Psoas muscle (tissue), 8 donors: ENCODE results near the gene CCDC182. TPM values are rescaled to one million over a fixed set of nuclear protein-coding genes. Genes with fewer than 3 reads are reported as not detected.

Source experiments
- ATAC-seq, 4 donors: fragments of 200-7000 bp; cut with Tn5 transposase; one replicate each; pipeline ENCODE4 v1.9.1; 2020; ENCODE audit warnings: moderate library complexity in 3 of 4, mild to moderate bottlenecking in 2 of 4
- DNase-seq, 2 donors: peaks; one replicate each; pipeline ENCODE4 v3.0.0-alpha.2; 2020
- H3K27ac ChIP-seq: fragments of 200-600 bp; one replicate; pipeline ENCODE4 v1.8.0; 2022
- H3K27me3 ChIP-seq, 3 donors: fragments of 200-600 bp in 1 of 3; one replicate each; pipeline versions ENCODE4 v1.6.1 to v1.8.0; 2013 to 2022; ENCODE audit warnings: low read length in 2 of 3, mild to moderate bottlenecking in 2 of 3, moderate library complexity in 1 of 3; ENCODE audit not compliant: insufficient read depth in 3 of 3
- H3K36me3 ChIP-seq, 2 donors: fragments of 200-600 bp in 1 of 2; one replicate each; pipeline versions ENCODE4 v1.6.1 to v1.8.0; 2013 to 2022; ENCODE audit warnings: low read depth in 1 of 2, mild to moderate bottlenecking in 1 of 2, moderate library complexity in 1 of 2; ENCODE audit not compliant: insufficient read depth in 1 of 2
- H3K4me1 ChIP-seq: fragments of 200-600 bp; one replicate; pipeline ENCODE4 v1.8.0; 2022
- H3K4me3 ChIP-seq: fragments of 200-600 bp; one replicate; pipeline ENCODE4 v1.8.0; 2022; ENCODE audit warnings: mild to moderate bottlenecking
- H3K9me3 ChIP-seq: fragments of 200-600 bp; one replicate; pipeline ENCODE4 v1.8.0; 2022
- CTCF ChIP-seq: fragments of 200-600 bp; IDR thresholded peaks from one replicate; pipeline ENCODE4 v1.8.0; 2022; ENCODE audit warnings: antibody characterized with exemption
- WGBS, 3 donors: extraction: QIAGEN DNeasy Blood & Tissue Kit; methylation state at CpG; one replicate each; pipeline versions ENCODE4 v1.1.6 to v1.1.7; 2013; 5-methylcytosine and 5-hydroxymethylcytosine counted together
- intact Hi-C, 2 donors: fragments of 100-400 bp; cut with DNase I; formaldehyde crosslinking; loops; one replicate each; pipeline versions ENCODE4 v1.11.0 to v1.14.2; 2022
- polyA plus RNA-seq, 3 donors: library from polyadenylated mRNA; stranded (reverse); fragments of 200-250 nt; gene quantifications; one replicate each; pipeline ENCODE4 v1.2.3, GENCODE V29; 2013
- total RNA-seq, 4 donors: library from RNA; stranded (reverse); fragmentation: NEBNext Ultra II Directional in 2 of 4; extraction: Animal tissue kit (Norgen Biotek cat#: 25700) in 2 of 4; gene quantifications; one replicate each; pipeline versions ENCODE4 v1.2.1 to v1.2.4, GENCODE V29; 2021 to 2023
- donor health status: healthy with polysubstance abuse.
- donor health status: DM: no; HTN: no; CAD: no; lungs with moderate emphysema.
- donor health status: Bipolar disorder and iron deficiency.
- donor health status: healthy.
- donor health status: DM: yes; HTN: yes; CAD: no.
- donor health status: DM: no; HTN: no; CAD: no.
- donor health status: DM: no; HTN: no; CAD: no.
- donor health status: DM: yes; HTN: yes; CAD: no.

CCDC182 gene
- total and polyA plus RNA-seq, 7 donors = not detected

DNA sequence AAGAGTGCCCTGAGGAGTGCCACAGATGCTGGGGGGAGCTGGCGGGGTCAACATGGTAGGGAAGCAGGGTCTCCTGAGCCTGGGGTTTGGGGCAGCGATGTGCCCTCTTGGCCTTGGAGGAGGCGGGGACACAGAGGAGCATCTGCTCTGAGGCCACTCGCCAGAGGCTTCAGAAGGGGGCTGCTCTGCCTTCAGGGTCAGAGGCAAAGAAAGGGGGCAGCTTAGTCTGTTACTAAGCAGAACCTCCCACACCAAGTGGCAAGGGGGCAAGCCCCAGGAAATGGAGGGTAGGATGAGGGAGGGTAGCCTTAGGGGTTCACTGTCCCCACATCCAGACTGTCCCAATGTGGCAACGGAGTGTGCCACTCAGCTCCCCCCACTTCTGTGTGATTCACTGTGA is 18.3 kb downstream of the CCDC182 start:
- Histone ChIP-seq H3K27ac (no peak overlapping the region), H3K36me3 (no peaks in the 10 kb centered on the region), H3K27me3 (no peaks in the 10 kb centered on the region), H3K4me3 (no peak overlapping the region), H3K4me1 (no peaks in the 10 kb centered on the region), H3K9me3 (no peaks in the 10 kb centered on the region)
- WGBS, 3 donors = 89 to 91% (median 90%) methylated on average over 5 of the region's 5 CpGs
- ATAC-seq (no peak), DNase-seq (no peak)
- intact Hi-C loops = no loop called here
- TF ChIP-seq CTCF = no peak

- DNase-seq (no peak), ATAC-seq (no peak)
- Histone ChIP-seq H3K9me3 (no peaks in the 10 kb centered on the region), H3K27me3 (no peaks in the 10 kb centered on the region), H3K4me3 (no peak overlapping the region), H3K27ac (no peak overlapping the region), H3K4me1 (no peaks in the 10 kb centered on the region), H3K36me3 (no peaks in the 10 kb centered on the region)
- WGBS, 3 donors = 71 to 83% (median 79%) methylated on average over 9 of the region's 9 CpGs
- intact Hi-C loops = no loop called here
- TF ChIP-seq CTCF = no peak
These were observed 18.8 kb downstream of the CCDC182 start for GRCh38 chr17:57726213-57726790.

GRCh38 chr17:57724729-57725125 is 20.4 kb downstream of the CCDC182 start:
- no peak for TF ChIP-seq CTCF
- ATAC-seq (no peak), DNase-seq (no peak)
- WGBS, 3 donors = 78 to 87% (median 85%) methylated on average over 5 of the region's 5 CpGs
- Histone ChIP-seq H3K27me3 (no peaks in the 10 kb centered on the region), H3K4me3 (no peak overlapping the region), H3K9me3 (no peaks in the 10 kb centered on the region), H3K4me1 (no peaks in the 10 kb centered on the region), H3K27ac (no peak overlapping the region), H3K36me3 (no peaks in the 10 kb centered on the region)
- intact Hi-C loops = no loop called here

DNA sequence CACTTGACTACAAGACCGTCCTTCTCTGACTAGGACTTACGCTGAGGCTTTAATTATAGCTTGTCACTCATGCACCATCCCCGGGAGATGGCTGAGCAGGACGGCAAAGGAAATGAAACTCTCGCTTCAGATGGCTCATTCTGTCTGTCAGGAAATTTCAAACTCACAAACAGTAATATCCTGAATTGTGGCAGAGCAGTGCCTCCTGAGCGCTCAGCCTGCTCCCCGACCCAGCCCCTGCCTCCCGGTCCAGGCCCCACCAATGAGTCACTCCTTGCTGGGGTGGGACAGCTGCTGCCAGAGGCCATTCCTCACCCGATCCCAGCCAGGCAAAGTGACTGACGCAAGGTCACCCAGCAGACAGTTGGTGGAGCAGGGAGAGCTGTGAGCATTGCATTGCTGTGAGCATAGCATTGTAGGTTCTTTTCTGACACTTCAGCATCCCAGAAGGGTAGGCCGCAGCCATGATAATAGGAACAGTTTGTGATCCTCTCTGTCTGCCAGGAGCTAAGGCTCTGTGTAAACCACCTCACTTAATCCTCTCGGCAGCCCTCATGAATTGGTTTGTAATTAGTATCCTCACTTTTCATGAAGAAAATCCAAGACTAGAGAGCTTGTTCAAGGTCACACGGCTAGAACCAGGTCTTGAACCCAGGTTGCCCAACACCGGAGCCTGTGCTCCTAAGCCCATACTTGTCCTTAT is 20.9 kb downstream of the CCDC182 start:
- Histone ChIP-seq H3K4me3 (no peak overlapping the region), H3K27ac (no peak overlapping the region), H3K4me1 (no peaks in the 10 kb centered on the region), H3K36me3 (no peaks in the 10 kb centered on the region), H3K27me3 (no peaks in the 10 kb centered on the region), H3K9me3 (no peaks in the 10 kb centered on the region)
- ATAC-seq (peak in 3 of 4 donors; percentile 15 to 68 (median 48)), DNase-seq (no peak)
- 67 to 73% (median 71%) methylated on average over 14 of the region's 14 CpGs for WGBS, 3 donors
- no peak for TF ChIP-seq CTCF
- intact Hi-C loops = no loop called here
